Right lobe of liver (tissue), 6 donors: ENCODE results near the gene EPB41. TPM values are rescaled to one million over a fixed set of nuclear protein-coding genes. Genes with fewer than 3 reads are reported as not detected.

ENCODE experiments used
- ATAC-seq, 4 donors: fragments of 200-7000 bp; cut with Tn5 transposase; one replicate each; pipeline ENCODE4 v1.9.1; 2020; ENCODE audit warnings: mild to moderate bottlenecking in 4 of 4, moderate library complexity in 4 of 4
- DNase-seq, 3 donors: peaks; one replicate each; pipeline ENCODE4 v3.0.0-alpha.2; 2020
- H3K27ac ChIP-seq, 3 donors: fragments of 200-600 bp; one replicate each; pipeline ENCODE4 v1.8.0; 2022
- H3K27me3 ChIP-seq, 2 donors: fragments of 200-600 bp; one replicate each; pipeline ENCODE4 v1.8.0; 2022
- H3K36me3 ChIP-seq, 4 donors: fragments of 200-600 bp; sonication (generic) in 1 of 4; one replicate each; pipeline versions ENCODE4 v1.5.1 to v1.8.0; 2017 to 2022; ENCODE audit warnings: control low read depth in 1 of 4
- H3K4me1 ChIP-seq, 4 donors: fragments of 200-600 bp; sonication (generic) in 1 of 4; one replicate each; pipeline versions ENCODE4 v1.5.1 to v1.8.0; 2017 to 2022; ENCODE audit warnings: control low read depth in 1 of 4
- H3K4me3 ChIP-seq, 3 donors: fragments of 200-600 bp; one replicate each; pipeline ENCODE4 v1.8.0; 2022
- H3K9me3 ChIP-seq, 4 donors: fragments of 200-600 bp; sonication (generic) in 1 of 4; one replicate each; pipeline versions ENCODE4 v1.5.1 to v1.8.0; 2017 to 2022; ENCODE audit warnings: control low read depth in 1 of 4
- POLR2A ChIP-seq: fragments of 450-650 bp; IDR thresholded peaks from one replicate; pipeline ENCODE4 v1.6.1; 2017; ENCODE audit warnings: antibody characterized with exemption, mild to moderate bottlenecking
- WGBS: methylation state at CpG from one replicate; pipeline ENCODE4 v1.1.6; 2018; ENCODE audit warnings: low coverage, low lambda C conversion rate; ENCODE audit not compliant: insufficient coverage; ENCODE audit errors: missing lambda C conversion rate; 5-methylcytosine and 5-hydroxymethylcytosine counted together
- intact Hi-C, 2 donors: fragments of 100-400 bp; cut with DNase I; formaldehyde crosslinking; loops; one replicate each; pipeline versions ENCODE4 v1.11.2 to v1.14.1; 2022
- total RNA-seq, 6 experiments: library from RNA; depleted of rRNA in 2 of 6; stranded (reverse); fragments of >200 nt in 2 of 6; fragmentation: NEBNext Ultra II Directional in 3 of 6; extraction: Animal tissue kit (Norgen Biotek cat#: 25700) in 3 of 6; gene quantifications; one replicate each; pipeline versions ENCODE4 v1.1.0 to v1.2.4, GENCODE V29; 2016 to 2023
- TF ChIP-seq, protein P1 (sequence below), 4 donors: fragments of 200-600 bp in 3 of 4; fragments of 450-650 bp in 1 of 4; IDR thresholded peaks; one replicate each; pipeline versions ENCODE4 v1.5.1 to v1.8.0; 2016 to 2022; ENCODE audit warnings: antibody characterized with exemption in 4 of 4, mild to moderate bottlenecking in 2 of 4
- donor health status: DM: no; HTN: yes; CAD: no.
- donor health status: DM: no; HTN: no; CAD: no.
- donor health status: DM: no; HTN: no; CAD: no.
- donor health status: DM: no; HTN: yes; CAD: no.
- donor health status: DM: no; HTN: yes; CAD: no.

Gene EPB41
- total RNA-seq, 6 experiments from 2014 or later: 35.3 to 58.7 (median 49.2) TPM

DNA sequence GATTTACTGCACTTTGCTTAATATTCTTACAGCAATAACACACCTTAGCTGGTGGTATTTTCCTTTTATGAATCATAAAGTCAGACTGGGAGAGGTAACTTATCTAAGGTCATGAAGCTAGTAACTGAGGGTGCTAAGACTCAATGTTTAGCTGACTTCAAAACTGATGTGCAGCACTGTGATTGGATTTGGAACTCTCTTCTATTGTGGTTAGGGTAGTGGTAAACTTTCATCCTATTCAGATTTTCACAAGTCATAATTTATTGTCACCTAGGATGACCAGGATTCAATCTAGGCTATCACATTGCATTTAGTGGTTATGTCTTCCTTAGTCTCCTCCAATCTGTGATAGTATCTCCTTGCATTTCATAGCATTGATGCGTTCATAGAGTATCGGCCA is 18.9 kb downstream of the EPB41 start:
- Histone ChIP-seq H3K36me3 (no peaks in the 10 kb centered on the region), H3K27me3 (no peaks in the 10 kb centered on the region), H3K4me3 (no peak overlapping the region), H3K9me3 (no peaks in the 10 kb centered on the region), H3K27ac (no peak overlapping the region), H3K4me1 (peaks cover 0 to 3% (median 0%) of the 10 kb centered on the region in 4 donors)
- TF ChIP-seq, protein P1, sequence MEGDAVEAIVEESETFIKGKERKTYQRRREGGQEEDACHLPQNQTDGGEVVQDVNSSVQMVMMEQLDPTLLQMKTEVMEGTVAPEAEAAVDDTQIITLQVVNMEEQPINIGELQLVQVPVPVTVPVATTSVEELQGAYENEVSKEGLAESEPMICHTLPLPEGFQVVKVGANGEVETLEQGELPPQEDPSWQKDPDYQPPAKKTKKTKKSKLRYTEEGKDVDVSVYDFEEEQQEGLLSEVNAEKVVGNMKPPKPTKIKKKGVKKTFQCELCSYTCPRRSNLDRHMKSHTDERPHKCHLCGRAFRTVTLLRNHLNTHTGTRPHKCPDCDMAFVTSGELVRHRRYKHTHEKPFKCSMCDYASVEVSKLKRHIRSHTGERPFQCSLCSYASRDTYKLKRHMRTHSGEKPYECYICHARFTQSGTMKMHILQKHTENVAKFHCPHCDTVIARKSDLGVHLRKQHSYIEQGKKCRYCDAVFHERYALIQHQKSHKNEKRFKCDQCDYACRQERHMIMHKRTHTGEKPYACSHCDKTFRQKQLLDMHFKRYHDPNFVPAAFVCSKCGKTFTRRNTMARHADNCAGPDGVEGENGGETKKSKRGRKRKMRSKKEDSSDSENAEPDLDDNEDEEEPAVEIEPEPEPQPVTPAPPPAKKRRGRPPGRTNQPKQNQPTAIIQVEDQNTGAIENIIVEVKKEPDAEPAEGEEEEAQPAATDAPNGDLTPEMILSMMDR (IDR thresholded peaks at IDR 0.05): no peak
- TF ChIP-seq POLR2A: no peak
- intact Hi-C loops: no loop called here
- DNase-seq (no peak), ATAC-seq (no peak)
- 87% methylated on average over 2 of the region's 2 CpGs for WGBS

DNA sequence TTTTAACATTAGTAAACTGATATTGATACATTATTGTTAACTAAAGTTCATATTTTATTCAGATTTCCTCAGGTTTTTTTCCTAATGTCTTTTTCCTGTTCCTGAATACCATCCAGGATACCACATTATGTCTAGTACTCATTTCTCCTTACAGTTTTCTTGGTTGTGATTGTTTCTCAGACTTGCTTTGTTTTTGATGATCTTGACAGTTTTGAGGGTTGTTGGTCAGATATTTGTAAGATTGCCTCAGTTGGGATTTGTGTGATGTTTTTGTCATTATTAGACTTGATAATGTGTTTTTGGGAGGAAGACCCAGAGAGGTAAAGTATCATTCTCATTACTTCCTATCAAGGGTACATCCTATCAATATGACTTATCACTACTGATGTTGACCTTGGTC is 19.5 kb downstream of the EPB41 start:
- ATAC-seq (no peak), DNase-seq (no peak)
- Histone ChIP-seq H3K27ac (no peak overlapping the region), H3K9me3 (no peaks in the 10 kb centered on the region), H3K4me1 (no peaks in the 10 kb centered on the region), H3K4me3 (no peak overlapping the region), H3K36me3 (no peaks in the 10 kb centered on the region), H3K27me3 (no peaks in the 10 kb centered on the region)
- TF ChIP-seq POLR2A: no peak
- TF ChIP-seq, protein P1 (IDR thresholded peaks at IDR 0.05): no peak
- intact Hi-C loops: no loop called here

DNA sequence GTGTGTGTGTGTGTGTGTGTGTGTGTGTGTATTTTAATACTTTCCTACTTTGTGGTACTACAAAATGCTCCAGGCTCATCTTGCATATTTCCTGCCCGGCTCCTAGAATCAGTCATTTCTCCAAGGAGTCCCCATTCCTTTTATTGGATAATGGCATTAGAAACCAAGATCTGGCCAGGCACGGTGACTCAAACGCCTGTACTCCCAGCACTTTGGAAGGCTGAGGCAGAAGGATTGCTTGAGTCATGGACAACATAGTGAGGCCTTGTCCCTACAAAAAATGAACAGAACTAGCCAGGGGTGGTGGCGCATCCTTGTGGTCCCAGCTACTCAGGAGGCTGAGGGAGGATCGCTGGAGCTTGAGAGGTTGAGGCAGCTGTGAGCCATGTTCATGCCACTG is 20.3 kb downstream of the EPB41 start:
- 97% methylated on average over 4 of the region's 5 CpGs for WGBS
- ATAC-seq (no peak), DNase-seq (no peak)
- intact Hi-C loops: no loop called here
- Histone ChIP-seq H3K36me3 (no peaks in the 10 kb centered on the region), H3K9me3 (no peaks in the 10 kb centered on the region), H3K4me3 (no peak overlapping the region), H3K27me3 (no peaks in the 10 kb centered on the region), H3K27ac (no peak overlapping the region), H3K4me1 (no peaks in the 10 kb centered on the region)
- TF ChIP-seq, protein P1 (IDR thresholded peaks at IDR 0.05): no peak
- TF ChIP-seq POLR2A: no peak

DNA sequence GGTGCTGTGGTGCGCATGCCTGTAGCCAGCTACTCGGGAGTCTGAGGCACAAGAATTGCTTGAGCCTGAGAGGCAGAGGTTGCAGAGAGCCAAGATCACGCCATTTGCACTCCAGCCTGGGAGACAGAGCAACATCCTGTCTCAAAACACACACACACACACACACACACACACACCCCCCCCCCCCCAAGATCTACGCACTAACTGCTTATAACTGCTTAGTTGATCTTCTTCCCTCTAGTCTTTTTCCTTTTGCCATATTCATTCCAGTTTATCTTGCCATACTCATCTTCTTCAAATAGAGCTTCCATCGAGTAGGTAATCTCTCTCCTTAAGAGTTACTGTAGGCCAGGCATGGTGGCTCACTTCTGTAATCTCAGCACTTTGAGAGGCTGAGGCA is 20.9 kb downstream of the EPB41 start:
- no peak overlapping the region for H3K4me3 ChIP-seq
- intact Hi-C loops: no loop called here
- H3K9me3 ChIP-seq: no peaks in the 10 kb centered on the region
- TF ChIP-seq, protein P1 (IDR thresholded peaks at IDR 0.05): no peak
- TF ChIP-seq POLR2A: no peak
- no peak overlapping the region for H3K27ac ChIP-seq
- H3K4me1 ChIP-seq: no peaks in the 10 kb centered on the region
- no peaks in the 10 kb centered on the region for H3K27me3 ChIP-seq
- no peaks in the 10 kb centered on the region for H3K36me3 ChIP-seq
- 57% methylated on average over 1 of the region's 5 CpGs for WGBS
- no peak for DNase-seq
- ATAC-seq: no peak

DNA sequence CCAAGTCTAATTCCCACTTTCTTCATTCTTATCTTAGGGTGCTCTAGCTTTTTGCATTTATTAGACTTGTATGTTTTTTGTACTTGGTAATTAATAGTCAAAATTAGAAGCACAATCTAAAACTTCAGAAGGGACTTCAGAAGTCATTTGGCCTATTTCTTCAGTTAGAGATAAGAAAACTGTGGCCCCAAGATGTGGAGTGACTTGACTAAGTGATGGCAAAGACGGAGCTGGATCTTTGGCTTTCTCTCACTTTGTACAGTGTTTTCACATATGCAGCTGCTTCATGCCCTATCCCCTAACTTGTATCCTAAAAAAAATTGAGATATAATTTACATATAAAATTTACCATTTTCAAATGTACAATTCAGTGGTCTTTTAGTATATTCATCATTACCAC is 21.7 kb downstream of the EPB41 start:
- DNase-seq (no peak), ATAC-seq (no peak)
- 83% methylated on average over 1 of the region's 1 CpG for WGBS
- Histone ChIP-seq H3K27me3 (no peaks in the 10 kb centered on the region), H3K4me1 (no peaks in the 10 kb centered on the region), H3K4me3 (no peak overlapping the region), H3K36me3 (no peaks in the 10 kb centered on the region), H3K9me3 (no peaks in the 10 kb centered on the region), H3K27ac (no peak overlapping the region)
- intact Hi-C loops: no loop called here
- TF ChIP-seq, protein P1 (IDR thresholded peaks at IDR 0.05): no peak
- no peak for TF ChIP-seq POLR2A
